Cardiac septum (tissue), 1 donor: ENCODE data around the gene RNF123. TPM values are rescaled to one million over a fixed set of nuclear protein-coding genes. Genes with fewer than 3 reads are reported as not detected.
"Not testable (repeated sequence)": the region's sequence is repeated elsewhere in the genome, so short reads cannot be mapped to it uniquely, and the experiment has no call there.

Experiments used
- DNase-seq: peaks from one replicate; pipeline ENCODE4 v3.0.0-alpha.2; 2020; ENCODE audit warnings: low spot score
- intact Hi-C: fragments of 100-400 bp; cut with DNase I; formaldehyde crosslinking; loops from one replicate; pipeline ENCODE4 v1.14.0; 2022
- total RNA-seq: library from RNA; stranded (reverse); fragmentation: NEBNext Ultra II Directional; extraction: Animal tissue kit (Norgen Biotek cat#: 25700); gene quantifications from one replicate; pipeline ENCODE4 v1.2.1, GENCODE V29; 2021
- donor health status: DM: no; HTN: no; CAD: no.

RNF123 gene
- total RNA-seq, 1 donor from 2014 or later, result 59.4 TPM

GRCh38 chr3:49695350-49696015 is 6.1 kb downstream of the RNF123 start:
- intact Hi-C loops, DNase-seq: not testable (repeated sequence)

- intact Hi-C loops, result no loop called here
- DNase-seq, result no peak
Observed at GRCh38 chr3:49699281-49699979, 10.1 kb downstream of the RNF123 start.

- intact Hi-C loops, result loop anchor here (5.0 kb wide), 1 partner anchor 137 kb away; no protein-coding TSS in a partner anchor
- no peak for DNase-seq
Observed at GRCh38 chr3:49700014-49700413, 10.7 kb downstream of the RNF123 start.

- intact Hi-C loops, result loop anchor here (5.0 kb wide), 1 partner anchor 137 kb away; no protein-coding TSS in a partner anchor
- no peak for DNase-seq
Observed at GRCh38 chr3:49700453-49701128, 11.2 kb downstream of the RNF123 start.

GRCh38 chr3:49701388-49702077 is 12.2 kb downstream of the RNF123 start:
- no peak for DNase-seq

GRCh38 chr3:49702672-49703071 is 13.3 kb downstream of the RNF123 start:
- intact Hi-C loops, result loop anchor here (5.0 kb wide), 1 partner anchor 135 kb away; no protein-coding TSS in a partner anchor

More at GRCh38 chr3:49701388-49702077, 12.2 kb downstream of the RNF123 start:
- intact Hi-C loops, result loop anchor here (5.0 kb wide), 1 partner anchor 136 kb away; no protein-coding TSS in a partner anchor

GRCh38 chr3:49703443-49703927 is 14.1 kb downstream of the RNF123 start:
- intact Hi-C loops, result loop anchor here (5.0 kb wide), 1 partner anchor 134 kb away; no protein-coding TSS in a partner anchor
- no peak for DNase-seq

More at GRCh38 chr3:49702672-49703071, 13.3 kb downstream of the RNF123 start:
- no peak for DNase-seq

- intact Hi-C loops, result loop anchor here (5.0 kb wide), 1 partner anchor 133 kb away; no protein-coding TSS in a partner anchor
- DNase-seq, result no peak
Observed at GRCh38 chr3:49703956-49704355, 14.6 kb downstream of the RNF123 start.

- intact Hi-C loops, result loop anchor here (5.0 kb wide), 1 partner anchor 133 kb away; no protein-coding TSS in a partner anchor
- no peak for DNase-seq
Observed at GRCh38 chr3:49704629-49705028, 15.3 kb downstream of the RNF123 start.

- intact Hi-C loops, result no loop called here
- no peak for DNase-seq
Observed at GRCh38 chr3:49705390-49705960, 16.1 kb downstream of the RNF123 start.

GRCh38 chr3:49706456-49707112 is 17.2 kb downstream of the RNF123 start:
- intact Hi-C loops, result no loop called here
- no peak for DNase-seq

- no peak for DNase-seq
- intact Hi-C loops, result no loop called here
Observed at GRCh38 chr3:49707113-49707480, 17.7 kb downstream of the RNF123 start.

- intact Hi-C loops, result no loop called here
- no peak for DNase-seq
Observed at GRCh38 chr3:49709852-49710251, 20.5 kb downstream of the RNF123 start.

- intact Hi-C loops, result no loop called here
- DNase-seq, result no peak
Observed at GRCh38 chr3:49711489-49711888, 22.1 kb downstream of the RNF123 start.

- no peak for DNase-seq
- intact Hi-C loops, result no loop called here
Observed at GRCh38 chr3:49712166-49712565, 22.8 kb downstream of the RNF123 start.

- DNase-seq, result no peak
- intact Hi-C loops, result no loop called here
Observed at GRCh38 chr3:49712631-49713317, 23.4 kb downstream of the RNF123 start.

GRCh38 chr3:49713336-49714105 is 24.2 kb downstream of the RNF123 start:
- intact Hi-C loops, result no loop called here
- no peak for DNase-seq
